Fibroblast of skin of back (primary cell): ENCODE data around the gene PARG. TPM values are rescaled to one million over a fixed set of nuclear protein-coding genes. Genes with fewer than 3 reads are reported as not detected.
"Not testable (repeated sequence)": the region's sequence is repeated elsewhere in the genome, so short reads cannot be mapped to it uniquely, and the experiment has no call there.

Experiments
- DNase-seq: peaks from one replicate; pipeline ENCODE4 v3.0.0-alpha.2; 2013
- polyA plus RNA-seq, 2 experiments: library from polyadenylated mRNA; unstranded; fragments of 120-200 nt; gene quantifications; one replicate each; pipeline ENCODE4 v1.2.1, GENCODE V29; 2013; ENCODE audit not compliant: insufficient read length in 2 of 2

PARG gene
- 19.6 TPM for polyA plus RNA-seq (2013, experiment 1 of 2; ENCODE audit: insufficient read length)
- 17.8 TPM for polyA plus RNA-seq (2013, experiment 2 of 2; ENCODE audit: insufficient read length)

DNA sequence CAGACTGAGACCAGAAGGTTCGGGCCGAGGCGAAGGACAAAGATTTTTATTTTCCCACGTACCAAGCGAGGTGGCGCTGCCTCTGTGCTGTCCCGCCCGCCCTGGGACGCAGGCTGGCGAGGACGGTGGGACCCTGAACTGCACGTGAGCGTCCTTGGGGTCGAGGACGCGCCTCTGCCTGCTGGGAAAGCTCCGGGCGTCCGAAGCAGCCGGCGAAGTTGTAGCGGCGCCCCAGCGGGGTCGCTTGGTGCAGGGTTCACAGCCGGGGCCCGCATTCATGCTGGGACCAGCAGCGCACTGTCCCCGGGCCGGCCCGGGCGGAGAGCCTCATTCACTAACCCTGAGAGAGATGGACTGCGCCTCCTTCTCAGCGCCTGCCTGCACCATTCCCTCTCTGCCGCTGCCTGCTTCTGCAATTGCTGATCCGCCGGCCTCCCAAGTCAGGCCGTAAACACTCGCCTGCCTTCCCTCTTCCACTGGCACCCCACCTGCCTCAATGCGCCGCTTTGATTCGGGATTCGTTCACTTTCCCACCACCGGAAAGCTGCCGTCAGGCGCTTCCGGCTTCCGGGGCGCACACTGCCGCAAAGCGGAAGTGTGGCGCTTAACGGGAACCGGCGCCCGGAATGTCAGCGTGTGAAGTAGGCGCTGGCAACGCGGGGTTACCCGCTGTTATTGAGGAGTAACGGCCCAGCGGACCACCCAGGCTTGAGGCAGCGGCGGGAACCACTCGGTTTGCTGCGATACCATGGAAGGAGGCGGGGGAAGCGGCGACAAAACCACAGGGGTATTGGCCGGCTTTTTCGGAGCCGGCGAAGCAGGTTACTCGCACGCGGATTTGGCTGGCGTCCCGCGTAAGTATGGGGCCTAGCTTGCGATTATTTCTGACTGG, at the start of gene PARG, which contains the start of gene TIMM23B:
PARG (minus strand) TSS at position 581 of the 892 bp plus-strand sequence; CDS start at position 279, 302 bp downstream.
TIMM23B (plus strand) TSS at position 607 of the 892 bp plus-strand sequence; CDS start at position 749, 142 bp downstream.
- DNase-seq: peak; percentile 86

DNA sequence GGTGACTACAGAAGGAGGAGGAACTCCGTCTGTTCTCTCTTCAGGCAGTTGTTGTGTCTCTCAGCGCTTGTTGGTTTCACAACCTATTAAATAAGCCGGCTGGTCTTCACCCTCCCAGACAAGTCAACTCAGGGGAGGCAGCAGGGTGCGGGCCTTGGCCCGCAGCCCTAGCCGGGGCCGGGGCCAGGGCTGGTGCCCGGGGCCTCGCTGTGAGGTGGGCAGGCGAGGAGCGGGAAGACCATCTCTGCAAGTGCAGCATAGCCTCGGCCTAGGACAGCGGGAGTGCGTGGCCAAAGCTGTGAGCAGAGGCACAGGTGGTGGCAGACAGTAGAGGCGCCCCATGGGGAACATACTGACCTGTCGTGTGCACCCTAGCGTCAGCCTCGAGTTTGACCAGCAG, 46.5 kb upstream of the PARG start, which contains the start of gene AGAP6:
AGAP6 (plus strand) TSS at position 31 of the 400 bp plus-strand sequence; CDS start at position 341, 310 bp downstream.
- DNase-seq: not testable (repeated sequence)

DNA sequence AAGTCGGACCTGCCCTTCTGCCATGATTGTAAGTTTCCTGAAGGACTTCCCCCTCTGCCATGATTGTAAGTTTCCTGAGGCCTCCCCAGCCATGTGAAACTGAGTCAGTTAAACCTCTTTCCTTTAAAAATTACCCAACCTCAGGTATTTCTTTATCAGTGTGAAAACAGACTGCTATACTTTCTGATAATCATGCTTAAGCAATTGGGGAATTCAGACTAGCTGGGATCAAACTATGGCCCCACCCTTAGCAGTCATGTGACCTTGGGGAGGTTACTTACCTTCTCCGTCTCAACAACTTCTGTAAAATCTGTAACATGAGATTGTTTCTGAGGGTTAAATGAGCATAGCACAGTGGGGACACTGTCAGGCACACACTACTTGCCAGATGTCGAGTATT, 45.4 kb upstream of the PARG start:
- not testable (repeated sequence) for DNase-seq

DNA sequence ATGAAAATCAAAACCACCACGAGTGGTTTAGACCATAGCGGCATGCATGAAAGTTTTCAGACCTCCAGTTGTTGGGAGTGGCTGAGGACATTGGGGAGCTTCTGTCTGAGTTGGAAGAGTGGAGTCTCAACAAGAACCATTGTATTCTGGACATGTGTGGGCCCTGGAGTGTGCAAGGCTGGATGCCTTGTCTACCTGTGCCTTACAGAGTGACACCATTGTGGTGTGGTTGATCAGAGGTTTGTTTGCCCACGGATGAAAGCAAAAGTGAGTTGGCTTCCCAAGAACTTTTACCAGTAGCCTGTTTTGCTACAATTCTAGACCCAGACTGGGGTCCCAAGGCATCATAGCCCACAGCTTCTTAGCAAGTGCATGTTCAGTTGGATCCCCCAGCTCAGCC, 35.9 kb upstream of the PARG start:
- DNase-seq: not testable (repeated sequence)

DNA sequence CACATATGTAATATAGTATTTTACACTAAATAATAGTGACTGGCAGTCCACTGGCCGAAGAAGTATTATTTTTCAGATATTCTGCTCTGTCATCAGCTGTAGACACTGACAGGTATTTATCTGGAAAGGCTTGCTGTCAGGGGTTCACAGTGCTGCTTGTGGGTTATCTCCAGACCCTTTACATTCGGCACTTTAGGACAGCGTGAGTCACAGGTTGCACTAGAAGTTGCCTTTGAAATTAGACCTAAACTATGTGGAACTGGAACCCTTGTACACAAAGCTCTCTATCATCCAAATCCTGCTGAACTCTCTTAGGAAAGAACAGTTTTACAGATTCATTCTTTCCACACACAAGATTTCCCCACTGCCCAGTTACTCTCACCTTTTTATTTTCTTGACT, 30.3 kb upstream of the PARG start:
- not testable (repeated sequence) for DNase-seq

DNA sequence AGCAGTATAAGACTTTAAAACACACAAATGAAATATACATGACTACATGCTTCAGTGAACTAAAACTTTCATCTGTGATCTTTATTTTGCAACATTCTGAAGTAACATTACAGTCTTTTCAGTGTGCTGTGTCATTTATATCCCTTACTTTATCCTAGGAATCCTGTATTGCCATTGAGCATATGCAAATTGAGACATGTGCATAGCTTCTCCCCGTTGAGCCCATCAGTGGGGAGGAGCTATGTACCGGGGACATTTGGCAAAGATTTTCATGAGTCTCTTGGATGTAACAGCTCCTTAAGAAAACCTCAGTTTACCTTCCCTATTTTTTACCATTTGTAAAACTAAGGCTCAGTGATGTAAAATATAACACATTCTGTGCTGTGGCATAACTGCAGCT, 29.6 kb upstream of the PARG start:
- DNase-seq: not testable (repeated sequence)

DNA sequence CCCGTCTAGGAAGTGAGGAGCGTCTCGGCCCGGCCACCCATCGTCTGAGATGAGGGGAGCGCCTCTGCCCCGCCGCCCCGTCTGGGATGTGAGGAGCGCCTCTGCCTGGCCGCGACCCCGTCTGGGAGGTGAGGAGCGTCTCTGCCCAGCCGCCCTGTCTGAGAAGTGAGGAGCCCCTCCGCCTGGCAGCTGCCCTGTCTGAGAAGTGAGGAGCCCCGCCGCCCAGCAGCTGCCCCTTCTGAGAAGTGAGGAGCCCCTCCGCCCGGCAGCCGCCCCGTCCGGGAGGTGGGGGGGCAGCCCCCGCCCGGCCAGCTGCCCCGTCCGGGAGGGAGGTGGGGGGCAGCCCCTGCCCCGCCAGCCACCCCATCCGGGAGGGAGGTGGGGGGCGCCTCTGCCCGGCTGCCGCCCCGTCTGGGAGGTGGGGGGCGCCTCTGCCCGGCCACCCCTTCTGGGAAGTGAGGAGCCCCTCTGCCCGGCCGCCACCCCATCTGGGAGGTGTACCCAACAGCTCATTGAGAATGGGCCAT, 28.6 kb upstream of the PARG start:
- DNase-seq: not testable (repeated sequence)

DNA sequence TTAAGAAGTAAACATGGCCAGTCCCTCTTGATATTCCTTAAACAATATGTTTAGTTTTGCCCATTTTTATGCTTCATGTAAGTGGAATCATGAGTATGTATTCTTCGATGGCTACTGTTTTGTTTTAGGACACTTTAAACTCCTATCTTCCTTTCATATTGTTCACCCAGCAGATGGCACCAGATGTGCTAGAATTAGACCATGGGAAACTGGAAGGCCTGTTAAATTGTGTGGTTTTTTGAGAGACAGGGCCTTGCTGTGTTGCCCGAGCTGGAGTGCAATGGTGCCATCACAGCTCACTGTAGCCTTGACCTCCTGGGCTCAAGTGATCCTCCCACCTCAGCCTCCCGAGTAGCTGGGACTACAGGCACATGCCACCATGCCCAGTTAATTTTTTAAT, 11.3 kb upstream of the PARG start:
- DNase-seq: peak; percentile 9

DNA sequence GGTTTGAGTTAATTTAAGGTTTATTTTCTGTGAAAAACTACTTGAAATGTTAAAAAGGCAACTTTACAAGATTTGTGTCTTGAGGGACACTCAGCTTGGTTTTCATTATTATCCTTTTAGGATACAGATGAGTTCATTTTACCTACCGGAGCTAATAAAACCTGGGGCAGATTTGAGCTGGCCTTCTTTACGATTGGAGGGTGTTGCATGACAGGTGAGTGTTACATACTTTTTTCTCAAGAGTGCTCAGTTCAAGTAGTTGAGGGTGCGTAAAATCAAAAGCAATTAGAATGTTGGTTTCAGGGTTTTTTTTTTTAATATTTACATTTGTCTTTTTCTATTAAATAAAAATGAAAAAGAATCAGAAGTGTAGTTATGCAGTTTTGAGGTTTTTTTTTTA, 10.2 kb upstream of the PARG start:
- DNase-seq: not testable (repeated sequence)

DNA sequence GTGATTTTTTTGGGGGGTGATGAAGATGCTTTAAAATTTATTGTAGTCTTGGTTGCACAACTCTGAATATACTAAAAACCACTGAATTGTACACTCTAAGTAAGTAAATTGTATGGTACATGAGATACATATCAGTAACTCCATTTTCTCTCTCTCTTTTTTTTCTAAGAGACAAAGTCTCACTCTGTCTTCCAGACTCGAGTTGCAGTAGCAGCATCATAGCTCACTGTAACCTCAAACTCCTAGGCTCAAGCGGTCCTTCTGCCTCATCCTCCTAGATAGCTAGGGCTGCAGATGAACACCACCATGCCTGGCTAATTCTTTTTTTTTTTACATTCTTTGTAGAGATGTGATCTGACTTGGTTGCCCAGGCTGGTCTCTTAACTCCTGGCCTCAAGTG, 6.9 kb upstream of the PARG start:
- DNase-seq: not testable (repeated sequence)

DNA sequence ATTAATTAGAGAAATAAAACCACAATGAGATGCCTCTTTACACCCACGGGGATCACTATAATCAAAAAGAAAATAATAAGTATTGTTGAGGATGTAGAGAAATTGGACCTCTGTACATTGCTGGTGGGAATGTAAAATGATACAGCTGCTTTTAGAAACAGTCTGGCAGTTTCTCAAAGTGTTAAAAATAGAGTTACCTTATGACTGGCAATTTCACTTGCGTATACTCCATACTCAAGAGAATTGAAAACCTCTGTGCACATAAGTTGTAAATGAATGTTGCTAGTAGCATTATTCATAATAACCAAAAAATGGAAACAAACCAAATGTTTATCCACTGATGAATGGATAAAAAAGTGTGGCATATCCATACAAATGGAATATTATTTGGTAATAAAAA, 6.3 kb upstream of the PARG start:
- not testable (repeated sequence) for DNase-seq

DNA sequence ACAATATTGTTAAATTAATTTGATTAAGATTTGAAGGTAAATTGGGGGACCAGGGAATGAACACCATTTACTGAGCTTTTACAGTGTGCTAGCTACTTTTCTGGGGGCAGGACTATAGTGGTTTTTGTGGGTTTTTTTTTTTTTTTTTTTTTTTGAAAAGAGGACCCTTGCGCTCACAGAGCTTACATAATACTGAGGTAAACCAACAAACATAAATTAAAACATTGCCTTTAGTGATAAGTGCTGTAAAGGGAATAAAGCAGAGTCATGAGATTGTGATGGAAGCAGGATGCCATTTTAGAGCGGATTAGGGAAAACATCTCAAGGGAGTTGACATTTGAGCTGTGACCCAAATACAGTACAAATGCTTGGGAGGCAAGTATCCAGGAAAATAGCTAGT, 1.8 kb upstream of the PARG start:
- not testable (repeated sequence) for DNase-seq

DNA sequence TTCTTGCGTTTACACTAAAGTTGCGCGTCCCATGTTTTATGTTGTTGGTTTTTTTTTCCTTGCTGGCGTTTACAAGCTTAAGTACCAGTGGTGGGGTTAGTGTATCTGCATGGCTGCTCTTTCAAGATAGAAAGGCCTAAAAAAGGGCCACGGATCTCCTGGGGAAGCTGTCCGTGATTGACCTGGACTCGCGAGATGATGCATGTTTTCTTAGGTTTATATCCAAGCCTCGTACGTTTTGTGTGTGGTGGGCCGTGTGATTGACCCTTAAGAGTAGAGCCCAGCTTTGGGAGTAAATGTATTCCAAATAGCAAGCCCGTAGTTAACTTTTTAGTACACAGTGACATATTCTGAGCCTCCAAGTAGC, 495 bp upstream of the PARG start:
- DNase-seq: peak; percentile 6

DNA sequence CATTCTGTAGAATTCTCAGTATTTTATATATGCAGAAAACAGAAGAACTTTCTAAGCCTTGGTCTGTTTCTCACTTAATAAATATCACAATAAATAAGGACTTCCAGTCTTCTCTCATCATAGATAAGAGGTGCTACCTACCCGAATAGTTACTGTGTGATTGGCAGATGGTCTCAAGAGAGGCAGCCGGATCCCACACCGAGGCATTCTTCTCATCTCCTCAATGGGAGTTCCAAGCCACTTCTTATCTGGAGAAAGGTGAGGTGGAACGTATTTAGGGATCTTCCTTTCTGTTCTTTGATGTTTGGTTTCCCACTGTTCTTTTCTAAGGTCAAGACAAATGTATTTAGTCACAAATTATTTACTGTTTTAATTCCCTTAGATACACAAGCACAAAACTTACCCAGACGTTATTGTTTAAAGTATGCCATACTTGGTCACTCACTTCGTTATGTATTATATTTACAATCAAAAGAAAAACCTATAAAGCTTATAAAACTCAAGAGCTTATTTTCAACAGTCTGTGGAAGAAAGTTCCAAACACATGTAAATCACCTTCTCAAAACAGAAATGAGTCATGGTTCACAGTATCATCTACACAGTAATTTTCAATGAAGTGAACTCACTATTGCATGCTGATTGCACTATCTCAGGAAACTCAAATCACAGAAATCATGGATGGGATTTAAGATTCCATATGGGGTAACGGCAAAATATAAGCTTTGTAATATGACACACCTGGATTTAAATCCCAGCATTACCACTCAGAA, 9.7 kb downstream of the PARG start:
- DNase-seq: not testable (repeated sequence)

DNA sequence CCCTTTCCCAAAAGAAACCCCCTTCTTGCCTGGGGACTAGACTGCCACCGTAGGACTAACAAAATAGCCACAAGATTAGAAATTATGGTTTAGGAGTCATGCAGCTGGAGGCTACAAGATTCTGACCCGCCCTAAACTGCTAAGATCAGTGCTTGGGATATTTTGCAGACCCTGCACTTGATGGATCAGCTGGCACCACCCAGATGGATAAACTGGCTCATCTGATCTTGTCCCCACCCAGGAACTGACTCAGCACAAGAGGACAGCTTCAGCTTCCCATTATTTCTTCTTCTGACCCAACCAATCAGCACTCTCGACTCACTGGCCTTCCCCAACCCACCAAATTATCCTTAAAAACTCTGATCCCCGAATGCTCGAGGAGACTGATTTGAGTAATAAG, 10.6 kb downstream of the PARG start:
- not testable (repeated sequence) for DNase-seq

DNA sequence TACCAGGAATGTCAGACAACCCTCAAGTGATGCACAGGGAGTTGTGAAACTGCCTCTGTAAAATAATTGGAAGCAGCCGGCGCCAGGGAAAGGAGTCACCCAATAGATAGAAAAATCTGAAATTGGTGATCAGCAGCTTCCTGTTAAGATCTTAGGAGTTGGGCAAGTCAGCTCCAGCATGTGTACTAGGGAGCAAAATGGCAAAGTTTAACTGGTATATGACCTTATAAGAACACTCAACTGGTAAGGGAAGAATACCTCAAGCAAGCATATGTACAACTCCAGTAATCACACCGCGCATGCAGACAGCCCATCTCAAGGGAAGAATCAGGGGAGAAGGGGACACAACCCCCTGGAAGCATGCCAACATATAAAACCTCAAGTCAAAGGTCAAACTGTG, 18.3 kb downstream of the PARG start:
- not testable (repeated sequence) for DNase-seq

DNA sequence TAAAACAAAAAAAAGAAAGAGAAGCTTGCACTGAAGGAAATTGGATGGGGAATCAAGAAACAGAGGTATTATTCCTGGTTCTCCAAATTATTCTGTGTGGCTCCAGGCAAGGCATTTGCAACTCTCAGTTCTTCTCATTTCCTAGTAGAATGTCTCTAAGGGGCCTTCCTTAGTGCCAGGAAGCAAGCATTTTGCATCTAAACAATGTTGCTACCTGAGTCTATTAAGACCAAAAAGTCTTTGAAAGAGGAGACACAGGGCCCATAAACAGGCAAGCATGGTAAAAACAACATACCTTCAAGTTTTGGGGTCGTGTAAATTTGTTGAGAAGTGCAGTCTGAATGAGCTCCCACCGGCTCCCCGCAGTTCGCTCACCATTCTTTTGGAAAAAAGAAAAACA, 19.8 kb downstream of the PARG start:
- not testable (repeated sequence) for DNase-seq

DNA sequence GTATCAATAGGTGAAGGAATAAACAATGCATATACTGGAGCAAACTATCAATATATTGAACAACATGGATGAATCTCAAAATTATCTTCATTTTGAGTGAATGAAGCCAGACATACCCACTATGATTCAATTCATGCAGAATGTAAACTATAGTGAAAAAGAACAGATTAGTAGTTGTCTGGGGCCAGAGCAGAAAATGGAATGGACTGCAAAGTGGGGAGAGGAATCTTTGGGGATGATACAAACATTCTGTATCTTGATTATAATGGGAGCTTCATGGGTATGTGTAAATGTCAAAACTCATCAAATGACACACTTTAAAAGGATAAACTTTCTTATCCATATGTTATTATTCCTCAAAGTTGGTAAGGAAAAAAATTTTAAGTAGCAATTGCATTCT, 23.9 kb downstream of the PARG start:
- not testable (repeated sequence) for DNase-seq

DNA sequence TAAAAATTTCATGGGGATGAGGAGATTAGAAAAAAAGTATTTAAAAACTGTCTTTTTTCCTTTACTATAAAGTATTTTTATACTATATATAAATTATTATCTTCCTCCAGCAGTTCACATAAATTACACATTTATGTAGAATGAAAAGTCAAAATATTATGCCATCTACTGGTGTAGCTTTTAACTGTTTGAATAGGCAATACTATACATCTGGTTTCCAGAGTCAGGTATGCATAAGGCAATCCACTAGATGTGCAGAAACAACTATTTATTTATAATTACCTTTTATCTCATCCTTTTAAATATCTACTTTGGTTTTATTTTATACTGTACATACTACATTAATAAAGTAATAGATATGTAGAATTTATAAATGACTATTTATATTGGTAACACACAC, 25.4 kb downstream of the PARG start:
- DNase-seq: not testable (repeated sequence)

DNA sequence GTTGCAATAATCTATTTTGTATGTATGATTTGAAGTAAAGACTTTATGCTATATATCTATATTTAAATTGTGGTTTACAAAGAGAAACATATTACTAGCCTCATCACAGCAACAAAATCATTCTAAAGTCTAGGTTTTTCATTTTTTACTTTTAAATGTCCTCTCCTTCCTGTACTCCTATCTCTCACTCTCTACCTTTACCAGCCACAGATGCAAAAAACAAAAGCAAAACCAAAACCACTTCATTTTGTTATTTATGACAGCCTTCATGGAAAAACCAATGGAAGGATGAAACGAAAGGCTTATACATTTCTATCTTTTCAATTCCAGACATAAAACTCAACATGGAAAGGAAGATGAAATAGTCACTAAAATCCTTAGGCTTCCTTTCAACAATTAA, 31.5 kb downstream of the PARG start:
- not testable (repeated sequence) for DNase-seq

DNA sequence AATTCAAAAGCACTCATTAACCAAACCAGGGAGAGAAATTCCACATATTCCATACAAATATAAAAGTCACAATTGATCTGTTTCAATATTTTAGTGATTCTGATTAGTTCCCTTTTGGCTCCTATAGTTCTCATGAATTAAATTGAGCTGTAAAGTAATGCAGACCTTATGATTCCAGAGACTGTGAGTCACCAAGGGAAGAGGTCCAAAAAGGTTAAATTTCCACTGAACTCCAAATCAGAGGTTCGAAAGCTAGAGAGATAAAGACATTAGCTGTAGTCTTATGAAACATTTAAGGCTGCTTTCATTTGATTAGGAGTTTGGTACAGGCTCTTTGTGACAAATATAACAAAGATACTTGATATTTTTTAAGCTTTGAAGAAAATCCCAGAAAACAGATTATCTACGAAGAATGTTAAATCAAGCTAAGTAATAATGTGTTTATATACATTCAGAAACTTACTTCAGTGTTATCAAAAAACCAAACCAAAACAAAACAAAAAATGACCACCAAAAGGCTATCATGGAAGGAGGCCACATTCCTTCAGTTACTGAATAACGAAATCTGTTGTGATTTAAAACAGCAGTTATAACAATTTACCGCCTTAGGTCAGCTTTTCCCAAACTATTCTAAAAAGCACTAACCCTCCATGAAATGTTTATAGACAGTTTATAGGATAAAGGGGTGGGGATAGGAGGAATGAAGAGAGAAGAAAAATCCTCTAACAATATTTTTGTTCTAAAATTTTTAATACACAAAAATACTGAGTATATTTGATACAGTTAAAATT, 33.3 kb downstream of the PARG start:
- not testable (repeated sequence) for DNase-seq

DNA sequence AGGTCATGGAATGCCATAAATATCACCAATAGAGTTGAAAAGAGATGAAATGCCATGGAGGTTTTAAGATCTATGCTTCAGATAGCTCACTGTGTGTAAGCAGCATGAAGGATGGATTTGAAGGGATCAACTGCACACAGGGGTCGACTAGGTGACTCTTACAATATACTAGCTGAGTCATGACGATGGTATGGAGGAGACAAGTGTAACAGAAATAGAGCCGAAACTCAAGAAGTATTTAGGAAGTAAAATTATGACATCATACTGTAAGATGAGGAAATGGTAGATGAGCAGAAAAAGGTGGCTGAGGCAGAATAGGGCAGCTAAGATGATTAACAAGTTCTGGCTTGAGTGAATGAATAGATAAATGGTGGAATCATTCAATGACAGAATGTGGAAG, 38.0 kb downstream of the PARG start:
- DNase-seq: not testable (repeated sequence)
